SK-N-SH treated with all-trans-retinoic acid at 6 μM for 48 hours (cell line): ENCODE data around the gene CGB8.

Experiments
- ISL1 ChIP-seq: fragments of 250-450 bp; sonication (Bioruptor Pico); IDR thresholded peaks from 2 replicates; pipeline ENCODE4 v2.1.2; 2022; ENCODE audit warnings: mild to moderate bottlenecking, moderate library complexity
- RARB ChIP-seq: fragments of 250-450 bp; sonication (Bioruptor Pico); IDR thresholded peaks from 2 replicates; pipeline ENCODE4 v1.8.0; 2021; ENCODE audit warnings: mild to moderate bottlenecking, moderate library complexity
- TCF4 ChIP-seq: fragments of 250-450 bp; sonication (Bioruptor Pico); IDR thresholded peaks from 2 replicates; pipeline ENCODE4 v1.8.0; 2021; ENCODE audit warnings: mild to moderate bottlenecking, moderate library complexity, borderline replicate concordance
- TF ChIP-seq, protein P1 (sequence below): fragments of 250-450 bp; sonication (Bioruptor Pico); IDR thresholded peaks from 2 replicates; pipeline ENCODE4 v1.5.1; 2021; ENCODE audit warnings: mild to moderate bottlenecking, moderate library complexity
- TF ChIP-seq, protein P2 (sequence below): fragments of 250-450 bp; sonication (Bioruptor Pico); IDR thresholded peaks from 2 replicates; pipeline ENCODE4 v1.5.1; 2020; ENCODE audit warnings: low read depth, mild to moderate bottlenecking, moderate library complexity
- TF ChIP-seq, protein P3 (sequence below): fragments of 250-450 bp; sonication (Bioruptor Pico); IDR thresholded peaks from 2 replicates; pipeline ENCODE4 v1.8.0; 2021; ENCODE audit warnings: low read depth, mild to moderate bottlenecking, moderate library complexity, borderline replicate concordance

DNA sequence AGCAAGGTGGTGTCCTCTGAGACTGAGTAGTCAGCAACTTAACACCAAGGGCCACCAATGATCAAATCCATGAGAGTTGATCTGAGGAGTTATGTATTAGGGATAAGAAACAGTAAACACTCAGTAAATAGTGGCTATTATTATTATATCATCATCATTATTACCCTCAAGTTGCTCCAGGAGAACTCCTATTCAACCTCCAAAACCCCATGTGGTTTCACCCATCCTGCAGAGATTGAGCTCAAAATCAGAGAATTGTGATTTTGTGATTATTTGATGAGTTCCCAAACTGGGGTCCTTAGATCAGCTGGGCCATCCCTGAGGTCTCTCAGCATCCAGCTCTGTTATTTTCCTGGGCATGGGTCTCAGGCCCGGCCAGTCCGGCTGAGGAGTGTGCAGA, 12.1 kb upstream of the CGB8 start:
- TF ChIP-seq, protein P1, sequence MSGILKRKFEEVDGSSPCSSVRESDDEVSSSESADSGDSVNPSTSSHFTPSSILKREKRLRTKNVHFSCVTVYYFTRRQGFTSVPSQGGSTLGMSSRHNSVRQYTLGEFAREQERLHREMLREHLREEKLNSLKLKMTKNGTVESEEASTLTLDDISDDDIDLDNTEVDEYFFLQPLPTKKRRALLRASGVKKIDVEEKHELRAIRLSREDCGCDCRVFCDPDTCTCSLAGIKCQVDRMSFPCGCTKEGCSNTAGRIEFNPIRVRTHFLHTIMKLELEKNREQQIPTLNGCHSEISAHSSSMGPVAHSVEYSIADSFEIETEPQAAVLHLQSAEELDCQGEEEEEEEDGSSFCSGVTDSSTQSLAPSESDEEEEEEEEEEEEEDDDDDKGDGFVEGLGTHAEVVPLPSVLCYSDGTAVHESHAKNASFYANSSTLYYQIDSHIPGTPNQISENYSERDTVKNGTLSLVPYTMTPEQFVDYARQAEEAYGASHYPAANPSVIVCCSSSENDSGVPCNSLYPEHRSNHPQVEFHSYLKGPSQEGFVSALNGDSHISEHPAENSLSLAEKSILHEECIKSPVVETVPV (CRISPR knock-in tag), result no peak
- TF ChIP-seq, protein P2, sequence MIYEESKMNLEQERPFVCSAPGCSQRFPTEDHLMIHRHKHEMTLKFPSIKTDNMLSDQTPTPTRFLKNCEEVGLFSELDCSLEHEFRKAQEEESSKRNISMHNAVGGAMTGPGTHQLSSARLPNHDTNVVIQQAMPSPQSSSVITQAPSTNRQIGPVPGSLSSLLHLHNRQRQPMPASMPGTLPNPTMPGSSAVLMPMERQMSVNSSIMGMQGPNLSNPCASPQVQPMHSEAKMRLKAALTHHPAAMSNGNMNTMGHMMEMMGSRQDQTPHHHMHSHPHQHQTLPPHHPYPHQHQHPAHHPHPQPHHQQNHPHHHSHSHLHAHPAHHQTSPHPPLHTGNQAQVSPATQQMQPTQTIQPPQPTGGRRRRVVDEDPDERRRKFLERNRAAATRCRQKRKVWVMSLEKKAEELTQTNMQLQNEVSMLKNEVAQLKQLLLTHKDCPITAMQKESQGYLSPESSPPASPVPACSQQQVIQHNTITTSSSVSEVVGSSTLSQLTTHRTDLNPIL (CRISPR knock-in tag), result no peak
- TF ChIP-seq, protein P3, sequence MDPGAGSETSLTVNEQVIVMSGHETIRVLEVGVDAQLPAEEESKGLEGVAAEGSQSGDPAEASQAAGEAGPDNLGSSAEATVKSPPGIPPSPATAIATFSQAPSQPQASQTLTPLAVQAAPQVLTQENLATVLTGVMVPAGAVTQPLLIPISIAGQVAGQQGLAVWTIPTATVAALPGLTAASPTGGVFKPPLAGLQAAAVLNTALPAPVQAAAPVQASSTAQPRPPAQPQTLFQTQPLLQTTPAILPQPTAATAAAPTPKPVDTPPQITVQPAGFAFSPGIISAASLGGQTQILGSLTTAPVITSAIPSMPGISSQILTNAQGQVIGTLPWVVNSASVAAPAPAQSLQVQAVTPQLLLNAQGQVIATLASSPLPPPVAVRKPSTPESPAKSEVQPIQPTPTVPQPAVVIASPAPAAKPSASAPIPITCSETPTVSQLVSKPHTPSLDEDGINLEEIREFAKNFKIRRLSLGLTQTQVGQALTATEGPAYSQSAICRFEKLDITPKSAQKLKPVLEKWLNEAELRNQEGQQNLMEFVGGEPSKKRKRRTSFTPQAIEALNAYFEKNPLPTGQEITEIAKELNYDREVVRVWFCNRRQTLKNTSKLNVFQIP (CRISPR knock-in tag), result no peak
- TF ChIP-seq ISL1 (CRISPR knock-in tag) (no peak), RARB (CRISPR knock-in tag) (no peak), TCF4 (no peak)
